Measurements from ENCODE around the gene LITAF. TPM values are rescaled to one million over a fixed set of nuclear protein-coding genes. Genes with fewer than 3 reads are reported as not detected.

Gene LITAF
- polyA plus RNA-seq, 1 of the 3 experiments (the other 2 are of a cell fraction), result 45.7 TPM

DNA sequence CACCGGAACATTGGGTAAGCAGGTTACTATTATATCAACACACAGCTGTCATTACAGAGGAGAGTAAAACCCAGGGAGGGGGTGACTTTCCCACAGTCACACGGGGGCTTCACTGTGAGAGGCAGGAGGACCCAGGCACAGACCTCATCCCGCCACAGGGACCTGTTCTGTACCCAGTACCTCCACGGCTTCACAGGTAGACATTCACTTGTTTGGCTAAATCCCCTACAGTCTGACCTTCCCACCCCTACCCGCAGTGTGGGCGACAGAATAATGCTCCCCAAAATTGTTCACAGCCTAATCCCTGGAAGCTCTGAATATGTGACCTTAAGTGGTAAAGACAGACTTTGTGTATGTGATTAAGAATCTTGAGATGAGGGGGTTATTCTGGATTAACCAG lies 16.5 kb downstream of the LITAF start:
- Histone ChIP-seq H3K27ac (ENCODE audit: low read depth in 2 of 2, low read length in 1 of 2) (no peak overlapping the region), H3F3A (replicated peaks; ENCODE audit: insufficient read depth) (no peaks in the 10 kb centered on the region), H3K9ac (no peak overlapping the region), H3K4me2 (no peak overlapping the region), H3K4me1 (ENCODE audit: control insufficient read depth in 1 of 2, insufficient read depth in 2 of 2, low read depth in 1 of 2, low read length in 1 of 2) (no peaks in the 10 kb centered on the region), H3K4me3 (ENCODE audit: low read depth in 2 of 2, low read length in 1 of 2) (no peak overlapping the region), H3K9me3 (no peaks in the 10 kb centered on the region), H4K20me1 (ENCODE audit: insufficient read depth) (peaks cover 23% of the 10 kb centered on the region), H2AFZ (ENCODE audit: low read depth) (no peak overlapping the region), H3K9me2 (no peaks in the 10 kb centered on the region), H3K36me3 (replicated peaks in 1 of 2; ENCODE audit: control insufficient read depth in 1 of 2, insufficient read depth in 2 of 2, low read length in 1 of 2) (no peaks in the 10 kb centered on the region), H3K79me2 (ENCODE audit: insufficient read depth) (peaks cover 65% of the 10 kb centered on the region; the same call in 1 of the 2 replicates), H3K27me3 (ENCODE audit: insufficient read depth) (no peaks in the 10 kb centered on the region)
- WGBS (ENCODE audit: low lambda C conversion rate), result 96% methylated on average over 6 of the region's 6 CpGs
- TF ChIP-seq JUND (IDR thresholded peaks at IDR 0.05), result no peak
- TF ChIP-seq, protein P1, sequence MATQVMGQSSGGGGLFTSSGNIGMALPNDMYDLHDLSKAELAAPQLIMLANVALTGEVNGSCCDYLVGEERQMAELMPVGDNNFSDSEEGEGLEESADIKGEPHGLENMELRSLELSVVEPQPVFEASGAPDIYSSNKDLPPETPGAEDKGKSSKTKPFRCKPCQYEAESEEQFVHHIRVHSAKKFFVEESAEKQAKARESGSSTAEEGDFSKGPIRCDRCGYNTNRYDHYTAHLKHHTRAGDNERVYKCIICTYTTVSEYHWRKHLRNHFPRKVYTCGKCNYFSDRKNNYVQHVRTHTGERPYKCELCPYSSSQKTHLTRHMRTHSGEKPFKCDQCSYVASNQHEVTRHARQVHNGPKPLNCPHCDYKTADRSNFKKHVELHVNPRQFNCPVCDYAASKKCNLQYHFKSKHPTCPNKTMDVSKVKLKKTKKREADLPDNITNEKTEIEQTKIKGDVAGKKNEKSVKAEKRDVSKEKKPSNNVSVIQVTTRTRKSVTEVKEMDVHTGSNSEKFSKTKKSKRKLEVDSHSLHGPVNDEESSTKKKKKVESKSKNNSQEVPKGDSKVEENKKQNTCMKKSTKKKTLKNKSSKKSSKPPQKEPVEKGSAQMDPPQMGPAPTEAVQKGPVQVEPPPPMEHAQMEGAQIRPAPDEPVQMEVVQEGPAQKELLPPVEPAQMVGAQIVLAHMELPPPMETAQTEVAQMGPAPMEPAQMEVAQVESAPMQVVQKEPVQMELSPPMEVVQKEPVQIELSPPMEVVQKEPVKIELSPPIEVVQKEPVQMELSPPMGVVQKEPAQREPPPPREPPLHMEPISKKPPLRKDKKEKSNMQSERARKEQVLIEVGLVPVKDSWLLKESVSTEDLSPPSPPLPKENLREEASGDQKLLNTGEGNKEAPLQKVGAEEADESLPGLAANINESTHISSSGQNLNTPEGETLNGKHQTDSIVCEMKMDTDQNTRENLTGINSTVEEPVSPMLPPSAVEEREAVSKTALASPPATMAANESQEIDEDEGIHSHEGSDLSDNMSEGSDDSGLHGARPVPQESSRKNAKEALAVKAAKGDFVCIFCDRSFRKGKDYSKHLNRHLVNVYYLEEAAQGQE (IDR thresholded peaks at IDR 0.05; ENCODE audit: low read depth, low read length), result no peak
- TF ChIP-seq, protein P2, sequence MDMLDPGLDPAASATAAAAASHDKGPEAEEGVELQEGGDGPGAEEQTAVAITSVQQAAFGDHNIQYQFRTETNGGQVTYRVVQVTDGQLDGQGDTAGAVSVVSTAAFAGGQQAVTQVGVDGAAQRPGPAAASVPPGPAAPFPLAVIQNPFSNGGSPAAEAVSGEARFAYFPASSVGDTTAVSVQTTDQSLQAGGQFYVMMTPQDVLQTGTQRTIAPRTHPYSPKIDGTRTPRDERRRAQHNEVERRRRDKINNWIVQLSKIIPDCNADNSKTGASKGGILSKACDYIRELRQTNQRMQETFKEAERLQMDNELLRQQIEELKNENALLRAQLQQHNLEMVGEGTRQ (IDR thresholded peaks at IDR 0.05; ENCODE audit: borderline replicate concordance, low read depth, low read length), result no peak
- no peak for TF ChIP-seq EZH2phosphoT487 (IDR thresholded peaks at IDR 0.05; ENCODE audit: borderline replicate concordance, low read depth)
- no peak for TF ChIP-seq RAD21 (IDR thresholded peaks at IDR 0.05; ENCODE audit: low read length)
- no peak for TF ChIP-seq SIN3A (IDR thresholded peaks at IDR 0.05; ENCODE audit: borderline replicate concordance, low read depth, low read length)
- no peak for TF ChIP-seq MEF2A (IDR thresholded peaks at IDR 0.05; ENCODE audit: borderline replicate concordance, low read depth)
- no peak for TF ChIP-seq ELF1 (IDR thresholded peaks at IDR 0.05)
- no peak for TF ChIP-seq NFIC (IDR thresholded peaks at IDR 0.05; ENCODE audit: borderline replicate concordance)
- no peak for TF ChIP-seq YY1 (IDR thresholded peaks at IDR 0.05; ENCODE audit: low read depth)
- no peak for TF ChIP-seq EP300 (IDR thresholded peaks at IDR 0.05; ENCODE audit: borderline replicate concordance in 1 of 2, low read depth in 1 of 2, low read length in 1 of 2)
- TF ChIP-seq FOXJ3 (CRISPR knock-in tag; IDR thresholded peaks at IDR 0.05), result no peak
- no peak for TF ChIP-seq RFX5 (IDR thresholded peaks at IDR 0.05; ENCODE audit: low read length)
- TF ChIP-seq MXI1 (IDR thresholded peaks at IDR 0.05; ENCODE audit: low read depth, low read length), result no peak
- ChIA-PET POLR2A (no interaction called here), CTCF (interaction anchor here (1.0 kb wide), 1 partner anchor 15 kb away, joined by 3 read pairs; no protein-coding TSS in a partner anchor)
- no peak for DNase-seq

DNA sequence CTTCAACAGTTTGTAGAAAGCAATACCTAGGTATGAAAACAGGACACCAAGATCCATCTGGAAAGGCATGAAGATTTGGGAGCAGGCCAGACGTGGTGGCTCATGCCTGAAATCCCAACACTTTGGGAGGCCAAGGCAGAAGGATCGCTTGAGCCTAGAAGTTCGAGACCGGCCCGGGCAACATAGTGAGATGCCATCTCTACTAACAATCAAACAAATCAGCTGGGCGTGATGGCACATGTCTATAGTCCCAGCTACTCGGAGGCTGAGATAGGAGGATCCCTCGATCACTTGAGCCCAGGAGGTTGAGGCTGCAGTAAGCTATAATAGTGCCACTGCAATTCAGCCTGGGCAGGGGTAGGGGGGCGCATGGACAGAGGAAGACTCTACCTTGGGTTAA lies 20.3 kb downstream of the LITAF start:
- H3K4me2 ChIP-seq, result no peak overlapping the region
- H4K20me1 ChIP-seq (ENCODE audit: insufficient read depth), result peaks cover 10% of the 10 kb centered on the region
- over 99% methylated on average over 9 of the region's 9 CpGs for WGBS (ENCODE audit: low lambda C conversion rate)
- H3K4me1 ChIP-seq (ENCODE audit: control insufficient read depth in 1 of 2, insufficient read depth in 2 of 2, low read depth in 1 of 2, low read length in 1 of 2), result no peaks in the 10 kb centered on the region
- CTCF ChIA-PET, result interaction anchor here (0.9 kb wide), 1 partner anchor 170 kb away, joined by 3 read pairs; no protein-coding TSS in a partner anchor
- POLR2A ChIA-PET, result no interaction called here
- peaks cover 43% of the 10 kb centered on the region; the same call in 1 of the 2 replicates for H3K79me2 ChIP-seq (ENCODE audit: insufficient read depth)
- H3K36me3 ChIP-seq (replicated peaks in 1 of 2; ENCODE audit: control insufficient read depth in 1 of 2, insufficient read depth in 2 of 2, low read length in 1 of 2), result no peaks in the 10 kb centered on the region
- H3F3A ChIP-seq (replicated peaks; ENCODE audit: insufficient read depth), result no peaks in the 10 kb centered on the region
- DNase-seq, result no peak
- TF ChIP-seq ELF1 (IDR thresholded peaks at IDR 0.05) (no peak), RAD21 (IDR thresholded peaks at IDR 0.05; ENCODE audit: low read length) (no peak), NRF1 (IDR thresholded peaks at IDR 0.05; ENCODE audit: low read depth, low read length) (no peak), GATA2 (CRISPR knock-in tag; IDR thresholded peaks at IDR 0.05) (no peak)
- TF ChIP-seq, protein P3, sequence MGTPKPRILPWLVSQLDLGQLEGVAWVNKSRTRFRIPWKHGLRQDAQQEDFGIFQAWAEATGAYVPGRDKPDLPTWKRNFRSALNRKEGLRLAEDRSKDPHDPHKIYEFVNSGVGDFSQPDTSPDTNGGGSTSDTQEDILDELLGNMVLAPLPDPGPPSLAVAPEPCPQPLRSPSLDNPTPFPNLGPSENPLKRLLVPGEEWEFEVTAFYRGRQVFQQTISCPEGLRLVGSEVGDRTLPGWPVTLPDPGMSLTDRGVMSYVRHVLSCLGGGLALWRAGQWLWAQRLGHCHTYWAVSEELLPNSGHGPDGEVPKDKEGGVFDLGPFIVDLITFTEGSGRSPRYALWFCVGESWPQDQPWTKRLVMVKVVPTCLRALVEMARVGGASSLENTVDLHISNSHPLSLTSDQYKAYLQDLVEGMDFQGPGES (IDR thresholded peaks at IDR 0.05; ENCODE audit: low read depth, low read length), result no peak
- TF ChIP-seq, protein P1 (IDR thresholded peaks at IDR 0.05; ENCODE audit: low read depth, low read length), result no peak
- TF ChIP-seq, protein P4, sequence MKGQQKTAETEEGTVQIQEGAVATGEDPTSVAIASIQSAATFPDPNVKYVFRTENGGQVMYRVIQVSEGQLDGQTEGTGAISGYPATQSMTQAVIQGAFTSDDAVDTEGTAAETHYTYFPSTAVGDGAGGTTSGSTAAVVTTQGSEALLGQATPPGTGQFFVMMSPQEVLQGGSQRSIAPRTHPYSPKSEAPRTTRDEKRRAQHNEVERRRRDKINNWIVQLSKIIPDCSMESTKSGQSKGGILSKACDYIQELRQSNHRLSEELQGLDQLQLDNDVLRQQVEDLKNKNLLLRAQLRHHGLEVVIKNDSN (IDR thresholded peaks at IDR 0.05; ENCODE audit: borderline replicate concordance, low read depth), result no peak
- no peaks in the 10 kb centered on the region for H3K9me3 ChIP-seq
- H3K27ac ChIP-seq (ENCODE audit: low read depth in 2 of 2, low read length in 1 of 2), result no peak overlapping the region
- no peak overlapping the region for H3K4me3 ChIP-seq (ENCODE audit: low read depth in 2 of 2, low read length in 1 of 2)
- H3K9ac ChIP-seq, result no peak overlapping the region
- H2AFZ ChIP-seq (ENCODE audit: low read depth), result no peak overlapping the region
- no peaks in the 10 kb centered on the region for H3K9me2 ChIP-seq
- H3K27me3 ChIP-seq (ENCODE audit: insufficient read depth), result no peaks in the 10 kb centered on the region

All from SK-N-SH (cell line).